Stimulated activated effector memory CD8-positive, alpha-beta T cell treated with anti-CD3 and anti-CD28 coated beads, Interleukin-12 subunit alpha, Interleukin-12 subunit beta, amount 100 ng/mL, for 72 hours (primary cell): ENCODE data around the gene VAPB.

Experiments
- ATAC-seq: fragments of 150-1000 bp; cut with Tn5 transposase; 2 replicates; pipeline ENCODE4 v1.10.0; 2021
- DNase-seq, 2 donors: peaks; one replicate each; pipeline ENCODE4 v3.0.0; 2021 to 2022; ENCODE audit warnings: low spot score in 2 of 2
- H3K27ac Mint-ChIP-seq: one replicate; pipeline ENCODE4 v1.8.0; 2022; ENCODE audit warnings: mild to moderate bottlenecking, mixed read lengths
- H3K36me3 Mint-ChIP-seq: one replicate; pipeline ENCODE4 v1.8.0; 2022; ENCODE audit warnings: mild to moderate bottlenecking, mixed read lengths
- H3K4me1 Mint-ChIP-seq: one replicate; pipeline ENCODE4 v1.8.0; 2022; ENCODE audit warnings: mixed read lengths
- H3K4me3 Mint-ChIP-seq: one replicate; pipeline ENCODE4 v1.8.0; 2022; ENCODE audit warnings: mild to moderate bottlenecking, mixed read lengths
- H3K9me3 Mint-ChIP-seq: one replicate; pipeline ENCODE4 v1.8.0; 2022; ENCODE audit warnings: mixed read lengths

VAPB gene

DNA sequence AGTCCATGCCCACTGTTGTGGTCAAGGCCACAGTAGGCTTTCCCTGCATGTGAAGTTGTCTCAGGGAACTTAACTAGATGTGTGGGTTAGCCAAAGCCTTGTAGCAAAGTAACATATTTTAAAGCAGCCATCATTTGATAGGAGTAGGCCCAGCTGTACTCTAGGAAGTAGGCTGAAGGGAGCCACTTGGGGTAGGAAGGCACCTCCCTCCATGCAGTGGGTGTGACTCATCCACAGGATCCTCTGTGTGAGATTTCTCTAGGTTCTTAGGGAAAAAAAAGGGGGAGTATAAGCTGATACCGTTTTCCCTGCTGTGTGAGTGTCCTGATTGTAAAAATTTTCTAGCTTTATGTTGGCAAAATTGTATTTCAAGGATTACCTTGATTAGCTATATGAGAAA, 44.7 kb downstream of the VAPB start:
- H3K9me3 Mint-ChIP-seq: no peaks in the 10 kb centered on the region
- peaks cover 45% of the 10 kb centered on the region for H3K4me1 Mint-ChIP-seq
- DNase-seq (no peak), ATAC-seq (no peak)
- peaks cover 80% of the 10 kb centered on the region for H3K36me3 Mint-ChIP-seq
- peak overlapping the region; percentile 72 for H3K27ac Mint-ChIP-seq
- no peak overlapping the region for H3K4me3 Mint-ChIP-seq

DNA sequence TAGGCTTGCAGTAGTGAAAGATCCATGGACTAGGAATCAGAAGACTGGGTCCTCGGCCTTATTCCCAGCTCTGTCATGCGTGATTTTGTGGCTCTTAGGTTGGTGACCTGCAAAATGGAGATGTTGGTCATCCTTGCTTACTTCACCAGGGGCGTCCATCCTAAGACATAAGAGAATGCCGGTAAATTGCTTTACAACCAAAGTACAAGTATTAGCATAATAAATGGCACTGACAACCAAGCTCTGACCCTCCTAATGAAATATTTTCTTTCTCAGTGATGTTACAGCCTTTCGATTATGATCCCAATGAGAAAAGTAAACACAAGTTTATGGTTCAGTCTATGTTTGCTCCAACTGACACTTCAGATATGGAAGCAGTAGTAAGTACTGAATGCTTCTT, 45.3 kb downstream of the VAPB start:
- peaks cover 43% of the 10 kb centered on the region for H3K4me1 Mint-ChIP-seq
- no peak overlapping the region for H3K4me3 Mint-ChIP-seq
- peaks cover 80% of the 10 kb centered on the region for H3K36me3 Mint-ChIP-seq
- DNase-seq (no peak), ATAC-seq (no peak)
- H3K9me3 Mint-ChIP-seq: no peaks in the 10 kb centered on the region
- no peak overlapping the region for H3K27ac Mint-ChIP-seq

DNA sequence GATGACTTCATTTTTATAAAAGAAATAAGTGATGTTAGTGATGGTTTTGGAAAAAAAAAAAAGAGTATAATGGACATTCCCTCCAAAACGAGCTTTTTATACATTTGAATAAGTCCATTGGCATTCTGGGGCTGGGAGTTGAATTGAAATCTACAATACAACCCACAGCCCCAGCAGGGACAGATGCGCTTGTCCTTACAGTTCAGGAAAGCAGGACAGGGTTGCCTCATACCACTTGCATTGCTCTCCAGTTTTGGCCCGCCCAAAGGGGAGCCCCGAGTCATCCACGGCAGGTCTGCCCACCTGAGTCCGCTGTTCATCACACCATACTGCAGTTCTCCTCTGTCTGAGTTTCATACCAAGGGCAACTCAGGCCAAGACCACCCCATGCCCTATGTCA, 46.2 kb downstream of the VAPB start:
- Mint-ChIP-seq H3K27ac (no peak overlapping the region), H3K36me3 (peaks cover 80% of the 10 kb centered on the region), H3K4me3 (no peak overlapping the region), H3K4me1 (peaks cover 48% of the 10 kb centered on the region), H3K9me3 (no peaks in the 10 kb centered on the region)
- no peak for DNase-seq
- ATAC-seq: no peak

DNA sequence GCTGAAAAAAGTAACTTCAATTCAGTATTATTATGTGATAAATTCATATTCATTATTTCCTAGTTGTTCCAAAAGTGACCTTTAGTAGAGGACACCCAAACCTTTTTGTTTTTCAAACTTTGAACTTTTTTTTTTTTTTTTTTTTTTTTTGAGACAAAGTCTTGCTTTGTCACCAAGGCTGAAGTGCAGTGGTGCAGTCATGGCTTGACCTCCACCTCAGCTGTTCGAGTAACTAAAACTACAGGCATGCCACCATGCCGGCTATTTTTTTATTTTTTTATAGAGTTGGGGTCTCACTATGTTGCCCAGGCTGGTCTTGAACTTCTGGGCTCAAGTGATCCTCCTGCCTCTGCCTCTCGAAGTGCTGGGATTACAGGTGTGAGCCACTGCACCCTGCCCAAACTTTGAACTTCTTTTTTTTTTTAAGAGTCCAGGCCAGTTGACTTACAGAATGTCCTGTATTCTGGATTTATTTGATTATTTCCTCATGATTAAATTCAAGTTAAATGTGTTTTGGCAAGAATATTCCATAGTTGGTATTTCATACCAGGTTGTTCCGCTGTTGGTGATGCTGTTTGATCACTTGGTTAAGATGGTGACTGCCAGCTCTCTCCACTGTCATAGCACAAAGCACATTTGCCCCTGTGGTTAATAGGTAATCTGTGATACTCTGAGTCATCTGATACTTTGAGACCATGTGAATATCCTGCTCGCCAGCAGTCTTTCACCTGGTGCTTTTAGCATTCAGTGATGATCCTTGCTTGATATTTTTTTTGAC, 48.0 kb downstream of the VAPB start:
- H3K27ac Mint-ChIP-seq: no peak overlapping the region
- ATAC-seq (peak; percentile 53), DNase-seq (no peak)
- peaks cover 79% of the 10 kb centered on the region for H3K36me3 Mint-ChIP-seq
- no peaks in the 10 kb centered on the region for H3K9me3 Mint-ChIP-seq
- H3K4me1 Mint-ChIP-seq: peaks cover 41% of the 10 kb centered on the region
- H3K4me3 Mint-ChIP-seq: no peak overlapping the region

DNA sequence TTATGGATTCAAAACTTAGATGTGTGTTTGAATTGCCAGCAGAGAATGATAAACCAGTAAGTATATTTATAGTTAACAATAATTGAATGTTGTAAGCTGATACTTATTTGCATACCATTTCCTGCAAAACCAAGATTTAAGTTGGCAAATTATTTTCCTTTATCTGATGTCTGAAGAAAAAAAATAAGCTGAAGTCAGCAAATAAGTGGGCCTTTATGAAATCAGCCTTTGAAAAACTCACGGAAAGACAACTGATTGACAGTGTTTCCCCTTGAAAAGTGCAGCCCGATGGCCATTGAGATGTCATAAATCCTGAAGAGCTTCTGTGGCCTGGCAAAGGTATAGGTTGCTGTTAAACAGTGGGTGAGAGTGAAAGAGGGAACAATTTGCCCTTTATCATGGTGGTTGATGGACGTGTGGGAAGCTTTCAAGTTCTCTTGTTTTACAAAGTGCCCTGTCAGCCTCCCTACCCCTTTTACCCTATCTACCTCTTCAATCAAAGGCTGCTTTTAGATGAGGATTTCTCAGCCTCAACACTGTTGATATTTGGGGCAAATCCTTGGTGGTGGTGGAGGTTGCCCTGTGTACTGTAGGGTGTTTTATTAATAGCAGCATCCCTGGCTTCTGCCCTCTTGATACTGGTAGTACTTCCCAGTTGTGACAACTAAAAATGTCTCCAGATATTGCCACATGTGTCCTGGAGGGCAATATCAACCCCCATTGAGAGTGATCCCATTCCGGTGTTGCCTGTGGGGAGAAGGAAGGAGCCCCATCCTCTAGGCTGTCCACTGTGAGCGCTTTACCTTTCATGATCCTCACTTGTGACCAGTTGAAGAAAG, 50.2 kb downstream of the VAPB start:
- ATAC-seq (no peak), DNase-seq (no peak)
- H3K27ac Mint-ChIP-seq: no peak overlapping the region
- H3K4me1 Mint-ChIP-seq: peaks cover 35% of the 10 kb centered on the region
- peaks cover 95% of the 10 kb centered on the region for H3K36me3 Mint-ChIP-seq
- no peaks in the 10 kb centered on the region for H3K9me3 Mint-ChIP-seq
- H3K4me3 Mint-ChIP-seq: no peak overlapping the region

DNA sequence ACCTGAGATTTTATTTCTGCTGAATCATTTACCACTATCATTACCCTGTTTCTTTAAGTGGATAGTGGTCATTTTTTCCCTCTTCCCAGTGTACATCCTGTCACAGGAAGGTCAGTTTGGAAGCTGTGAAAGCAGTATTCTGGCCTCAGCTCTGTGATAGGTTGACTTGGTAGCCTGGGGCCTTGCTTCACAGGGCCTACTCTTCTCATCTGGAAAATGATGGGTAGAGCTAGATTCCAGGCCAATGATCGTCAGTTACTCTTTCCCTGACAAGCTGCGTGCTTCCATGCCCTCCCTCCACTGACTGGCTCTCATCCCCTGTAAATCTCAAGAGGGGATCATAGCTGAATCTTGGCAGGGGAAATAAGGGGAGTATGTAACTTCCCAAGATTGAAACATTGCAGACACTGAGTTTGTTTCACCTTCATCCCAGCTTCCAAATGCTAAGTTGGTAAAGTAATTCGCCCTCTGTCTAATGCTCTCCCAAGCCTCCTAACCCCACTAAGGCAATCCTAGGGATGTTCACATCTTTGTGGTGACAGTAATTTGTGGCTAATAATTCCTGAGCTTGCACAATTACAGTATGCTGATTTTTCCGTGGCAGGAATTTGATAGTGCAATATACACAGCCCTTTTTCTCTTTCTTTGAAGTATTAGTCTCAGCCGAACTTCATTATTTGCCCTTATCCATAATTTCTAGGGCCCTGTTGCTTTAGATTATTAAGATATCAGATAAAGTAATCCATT, 51.2 kb downstream of the VAPB start:
- Mint-ChIP-seq H3K4me1 (peaks cover 29% of the 10 kb centered on the region), H3K9me3 (no peaks in the 10 kb centered on the region), H3K4me3 (no peak overlapping the region), H3K27ac (peak overlapping the region; percentile 17), H3K36me3 (peaks cover 95% of the 10 kb centered on the region)
- DNase-seq (no peak), ATAC-seq (no peak)

DNA sequence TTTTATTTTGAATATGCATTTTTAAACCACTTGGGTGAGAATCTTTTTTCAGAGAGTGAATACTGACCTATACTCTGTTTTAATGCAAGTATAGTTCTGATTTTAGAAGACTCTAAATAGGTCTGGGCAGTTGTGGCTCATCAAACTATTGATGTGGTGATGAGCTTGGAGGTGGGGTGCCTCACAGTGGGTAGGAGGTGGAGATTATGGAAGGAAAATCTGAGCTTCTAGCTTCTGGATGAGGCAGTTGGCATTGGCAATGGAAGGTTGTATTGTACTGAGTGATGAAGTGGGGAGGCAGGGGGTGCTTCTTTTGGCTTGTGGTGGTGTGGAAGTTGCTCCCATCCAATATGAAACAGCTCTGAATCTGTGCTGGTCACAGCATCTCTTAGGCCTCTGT, 52.7 kb downstream of the VAPB start:
- Mint-ChIP-seq H3K9me3 (no peaks in the 10 kb centered on the region), H3K4me1 (peaks cover 22% of the 10 kb centered on the region), H3K36me3 (peaks cover 94% of the 10 kb centered on the region), H3K4me3 (no peak overlapping the region), H3K27ac (peak overlapping the region; percentile 26)
- DNase-seq: no peak
- no peak for ATAC-seq

DNA sequence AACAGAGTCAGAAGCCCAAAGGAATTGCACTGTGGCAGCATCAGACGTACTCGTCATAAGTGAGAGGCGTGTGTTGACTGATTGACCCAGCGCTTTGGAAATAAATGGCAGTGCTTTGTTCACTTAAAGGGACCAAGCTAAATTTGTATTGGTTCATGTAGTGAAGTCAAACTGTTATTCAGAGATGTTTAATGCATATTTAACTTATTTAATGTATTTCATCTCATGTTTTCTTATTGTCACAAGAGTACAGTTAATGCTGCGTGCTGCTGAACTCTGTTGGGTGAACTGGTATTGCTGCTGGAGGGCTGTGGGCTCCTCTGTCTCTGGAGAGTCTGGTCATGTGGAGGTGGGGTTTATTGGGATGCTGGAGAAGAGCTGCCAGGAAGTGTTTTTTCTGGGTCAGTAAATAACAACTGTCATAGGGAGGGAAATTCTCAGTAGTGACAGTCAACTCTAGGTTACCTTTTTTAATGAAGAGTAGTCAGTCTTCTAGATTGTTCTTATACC, 55.8 kb downstream of the VAPB start:
- H3K27ac Mint-ChIP-seq: no peak overlapping the region
- no peaks in the 10 kb centered on the region for H3K9me3 Mint-ChIP-seq
- H3K4me3 Mint-ChIP-seq: no peak overlapping the region
- ATAC-seq (no peak), DNase-seq (no peak)
- peaks cover 13% of the 10 kb centered on the region for H3K4me1 Mint-ChIP-seq
- H3K36me3 Mint-ChIP-seq: peaks cover 70% of the 10 kb centered on the region

DNA sequence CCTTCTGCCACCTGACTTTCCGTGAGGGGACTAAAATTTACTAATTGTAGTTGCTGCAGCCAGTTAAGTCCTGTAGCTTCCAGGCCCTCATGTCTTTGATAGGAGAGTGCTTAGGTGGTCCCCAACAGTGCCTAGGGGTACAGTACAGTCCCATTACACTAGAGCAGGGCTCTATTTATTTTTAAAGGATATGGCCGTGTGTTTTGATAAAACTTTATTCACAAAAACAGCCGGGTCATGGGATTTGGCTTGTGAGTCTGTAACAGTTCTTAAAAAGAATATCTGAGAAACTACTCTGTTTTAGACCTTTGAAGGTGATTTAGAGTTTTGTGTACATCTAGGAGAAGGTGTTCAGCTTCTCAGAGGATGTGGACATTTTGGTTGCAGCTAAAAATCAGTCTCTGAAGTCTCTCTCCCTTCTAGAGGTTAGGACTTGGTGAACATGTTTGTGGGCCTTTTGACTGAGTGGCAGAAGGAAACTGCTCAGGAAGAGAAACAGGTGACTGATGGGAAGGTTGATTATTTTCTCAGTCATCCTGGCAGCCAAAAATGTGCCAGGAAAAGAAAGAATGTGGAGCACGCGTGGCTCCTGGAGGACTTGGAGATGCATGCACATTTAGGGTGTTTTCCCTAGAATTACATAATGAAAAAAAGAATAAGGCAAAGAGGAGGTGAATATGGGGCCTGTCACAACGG, 57.4 kb downstream of the VAPB start:
- peaks cover 57% of the 10 kb centered on the region for H3K36me3 Mint-ChIP-seq

DNA sequence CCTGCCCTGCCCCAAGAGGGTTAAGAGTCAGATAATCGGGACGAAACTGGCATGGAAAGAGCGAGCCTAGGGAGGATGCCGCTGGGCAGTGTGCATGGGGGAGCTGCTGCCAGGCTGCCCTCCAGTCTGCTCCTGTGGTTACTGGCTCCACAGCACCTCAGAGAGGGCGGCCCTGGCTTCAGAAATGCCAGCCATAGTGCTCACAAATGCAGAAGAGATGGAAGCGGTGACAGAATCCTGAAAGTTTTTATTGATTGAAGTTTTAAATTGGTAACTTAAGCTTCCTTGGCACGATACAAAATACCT, 57.9 kb downstream of the VAPB start:
- no peaks in the 10 kb centered on the region for H3K9me3 Mint-ChIP-seq
- DNase-seq (no peak), ATAC-seq (no peak)
- no peak overlapping the region for H3K4me3 Mint-ChIP-seq
- peaks cover 56% of the 10 kb centered on the region for H3K36me3 Mint-ChIP-seq
- H3K27ac Mint-ChIP-seq: no peak overlapping the region
- peaks cover 9% of the 10 kb centered on the region for H3K4me1 Mint-ChIP-seq

More for the DNA sequence above, 57.4 kb downstream of the VAPB start:
- Mint-ChIP-seq H3K4me1 (peaks cover 9% of the 10 kb centered on the region), H3K4me3 (no peak overlapping the region), H3K27ac (no peak overlapping the region), H3K9me3 (no peaks in the 10 kb centered on the region)
- ATAC-seq: no peak
- no peak for DNase-seq

DNA sequence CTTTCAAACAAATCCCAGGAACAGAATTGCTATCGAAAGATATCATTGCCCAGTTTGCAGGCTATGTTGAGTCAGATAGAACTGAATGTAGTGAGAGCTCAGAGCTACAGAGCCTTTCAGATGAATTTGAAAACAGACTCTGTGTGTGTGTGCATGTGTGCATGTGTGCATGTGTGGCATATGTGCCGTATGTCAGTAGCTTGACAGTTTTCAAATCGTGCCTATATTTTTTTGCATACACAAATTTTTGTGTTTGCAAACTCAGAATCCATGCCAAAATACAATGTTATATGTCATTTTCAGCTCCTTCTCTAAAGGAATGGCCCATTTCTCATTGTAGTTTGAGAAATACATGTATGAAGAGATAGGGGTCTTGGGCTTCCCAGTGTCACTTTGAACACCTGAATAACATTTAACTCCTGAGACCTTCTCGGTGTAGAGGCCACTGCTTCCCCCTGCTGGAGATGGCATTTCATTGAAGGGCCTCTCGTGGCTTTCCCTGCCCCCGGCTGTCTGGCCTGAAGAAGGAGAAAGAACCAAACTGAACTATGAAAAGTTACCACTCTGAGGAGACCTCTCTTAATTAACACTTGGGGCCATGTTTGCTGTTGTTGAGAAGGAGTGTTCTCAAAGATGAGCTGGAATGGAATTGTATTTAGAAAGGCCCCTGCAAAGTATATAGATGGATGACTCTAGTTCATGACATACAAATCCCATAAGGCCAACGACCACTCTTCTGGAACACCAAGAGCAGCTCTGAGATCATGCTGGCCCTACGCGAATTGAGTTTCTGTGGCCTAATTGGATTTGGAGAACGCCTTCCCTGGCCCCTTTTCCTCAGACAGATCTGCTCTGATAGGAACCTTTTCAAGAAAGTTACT, 58.7 kb downstream of the VAPB start:
- DNase-seq: peak in 1 of 2 donors; percentile 62
- H3K36me3 Mint-ChIP-seq: peaks cover 50% of the 10 kb centered on the region
- ATAC-seq: peak; percentile 65
- peaks cover 5% of the 10 kb centered on the region for H3K4me1 Mint-ChIP-seq
- no peak overlapping the region for H3K27ac Mint-ChIP-seq
- H3K4me3 Mint-ChIP-seq: no peak overlapping the region
- no peaks in the 10 kb centered on the region for H3K9me3 Mint-ChIP-seq

DNA sequence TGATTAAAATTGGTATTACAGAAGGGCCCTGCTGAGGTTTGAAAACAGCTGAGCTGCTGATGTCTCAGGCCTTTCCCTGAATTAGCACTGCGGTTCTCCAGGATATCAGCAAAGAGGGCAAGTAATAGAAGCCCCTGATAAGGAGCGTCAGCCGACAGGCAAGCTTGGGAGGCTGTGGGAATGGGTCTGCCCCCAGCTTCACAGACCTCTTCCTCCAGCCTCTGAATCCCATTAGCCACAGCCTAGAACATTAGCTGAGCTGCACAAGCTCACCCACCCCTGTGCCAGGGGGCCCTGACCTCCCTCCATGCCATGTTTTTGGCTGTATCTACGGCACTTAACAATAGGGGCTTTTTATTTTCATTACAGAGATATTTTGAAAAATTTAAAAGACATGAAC, 59.9 kb downstream of the VAPB start:
- no peak overlapping the region for H3K4me3 Mint-ChIP-seq
- H3K27ac Mint-ChIP-seq: peak overlapping the region; percentile 32
- H3K36me3 Mint-ChIP-seq: peaks cover 38% of the 10 kb centered on the region
- ATAC-seq: no peak
- no peak for DNase-seq
- H3K4me1 Mint-ChIP-seq: peaks cover under 1% of the 10 kb centered on the region
- no peaks in the 10 kb centered on the region for H3K9me3 Mint-ChIP-seq

DNA sequence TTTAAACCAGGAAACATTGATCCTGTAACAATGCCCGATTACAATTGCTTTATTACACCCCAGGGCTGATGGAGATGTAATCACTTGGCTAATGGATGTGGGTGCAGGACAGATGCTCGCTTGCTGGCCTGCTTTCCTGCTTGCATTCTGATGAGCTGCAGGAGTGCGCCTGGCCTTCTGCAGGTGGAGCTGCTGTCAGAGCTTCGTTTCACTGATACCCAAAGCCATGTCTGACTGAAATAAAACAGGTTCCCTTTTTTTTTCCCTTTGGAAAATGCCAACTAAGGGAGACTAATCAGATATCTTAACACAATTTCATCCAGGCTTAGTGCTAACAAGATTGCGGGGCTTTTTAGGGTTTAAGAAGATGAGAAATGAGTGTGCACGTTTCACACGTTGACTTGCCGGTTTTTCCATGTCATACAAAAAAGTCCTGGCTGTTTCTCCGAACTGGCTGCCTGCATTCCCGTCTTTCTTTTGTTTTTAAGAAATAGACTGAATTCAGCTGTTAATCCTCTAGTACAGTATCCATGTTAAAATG, 60.7 kb downstream of the VAPB start:
- H3K27ac Mint-ChIP-seq: no peak overlapping the region
- ATAC-seq (no peak), DNase-seq (no peak)
- H3K36me3 Mint-ChIP-seq: peaks cover 30% of the 10 kb centered on the region
- H3K4me1 Mint-ChIP-seq: no peaks in the 10 kb centered on the region
- no peak overlapping the region for H3K4me3 Mint-ChIP-seq
- no peaks in the 10 kb centered on the region for H3K9me3 Mint-ChIP-seq

DNA sequence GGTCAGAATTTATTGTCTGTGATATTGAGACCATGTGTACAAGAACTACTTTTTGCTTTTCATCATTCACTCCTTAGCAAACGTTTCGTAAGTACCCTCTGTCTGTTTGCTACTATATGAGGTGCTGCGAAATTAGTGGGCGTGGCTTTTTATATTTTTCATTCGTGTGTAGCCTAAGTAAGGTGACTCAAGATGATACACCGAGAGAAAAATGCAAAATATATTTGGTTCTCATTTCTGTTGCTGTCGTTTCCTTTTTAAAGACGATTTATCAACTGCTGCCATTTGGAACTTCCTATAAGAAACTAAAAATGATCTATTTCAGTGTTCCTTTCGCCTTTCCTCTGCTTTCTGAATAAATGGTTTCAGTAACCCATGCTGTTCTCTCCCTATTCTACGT, 61.2 kb downstream of the VAPB start:
- DNase-seq (no peak), ATAC-seq (no peak)
- no peak overlapping the region for H3K4me3 Mint-ChIP-seq
- no peak overlapping the region for H3K27ac Mint-ChIP-seq
- H3K4me1 Mint-ChIP-seq: no peaks in the 10 kb centered on the region
- peaks cover 25% of the 10 kb centered on the region for H3K36me3 Mint-ChIP-seq
- H3K9me3 Mint-ChIP-seq: no peaks in the 10 kb centered on the region
